ENCODE results near the gene GABBR2. TPM values are rescaled to one million over a fixed set of nuclear protein-coding genes. Genes with fewer than 3 reads are reported as not detected.

The GABBR2 gene
- total and polyA plus RNA-seq, 2 experiments from 2014 or later = 0.89 to 1.3 TPM

- Mint-ChIP-seq H3K4me1 (peaks cover 10% of the 10 kb centered on the region), H3K27me3 (ENCODE audit: insufficient read depth, low read depth, poor library complexity) (peaks cover 9% of the 10 kb centered on the region), H3K27ac (no peak overlapping the region), H3K4me3 (no peak overlapping the region), H3K36me3 (ENCODE audit: low read depth) (no peaks in the 10 kb centered on the region), H3K9me3 (no peaks in the 10 kb centered on the region)
- no peak overlapping the region for H2AFZ ChIP-seq
- no peaks in the 10 kb centered on the region for H3K36me3 ChIP-seq (ENCODE audit: insufficient read depth)
- TF ChIP-seq EZH2 (IDR thresholded peaks at IDR 0.05; ENCODE audit: low read depth, unreplicated experiment) = no peak
- 0 out of 2 replicates have a peak, but pooled peaks have one; percentile 32 for TF ChIP-seq ZNF462 (CRISPR knock-in tag; IDR thresholded peaks at IDR 0.05)
- H4K20me1 ChIP-seq (replicated peaks; ENCODE audit: insufficient read depth) = no peaks in the 10 kb centered on the region
- H3K4me1 ChIP-seq (ENCODE audit: insufficient read depth) = no peaks in the 10 kb centered on the region
- no peaks in the 10 kb centered on the region for H3K27me3 ChIP-seq (ENCODE audit: insufficient read depth)
- no peak overlapping the region for H3K4me3 ChIP-seq
- H3K4me2 ChIP-seq = no peak overlapping the region
- no peaks in the 10 kb centered on the region for H3K9me2 ChIP-seq (ENCODE audit: insufficient read depth)
- H3K27ac ChIP-seq (ENCODE audit: low read depth) = no peak overlapping the region
- ATAC-seq = peak; percentile 97
- H3F3A ChIP-seq (replicated peaks; ENCODE audit: low read depth) = no peaks in the 10 kb centered on the region
- H3K79me2 ChIP-seq (replicated peaks; ENCODE audit: insufficient read depth) = no peaks in the 10 kb centered on the region
- peak; percentile 66 for DNase-seq (ENCODE audit: low spot score)
These were observed 83.0 kb downstream of the GABBR2 start for GRCh38 chr9:98625728-98626127.

- Mint-ChIP-seq H3K27ac (no peak overlapping the region), H3K36me3 (ENCODE audit: low read depth) (no peaks in the 10 kb centered on the region), H3K4me3 (no peak overlapping the region), H3K4me1 (no peaks in the 10 kb centered on the region), H3K27me3 (ENCODE audit: insufficient read depth, low read depth, poor library complexity) (peaks cover 4% of the 10 kb centered on the region), H3K9me3 (no peaks in the 10 kb centered on the region)
- H3K9me2 ChIP-seq (ENCODE audit: insufficient read depth) = no peaks in the 10 kb centered on the region
- H2AFZ ChIP-seq = no peak overlapping the region
- H4K20me1 ChIP-seq (replicated peaks; ENCODE audit: insufficient read depth) = no peaks in the 10 kb centered on the region
- ATAC-seq = no peak
- H3K4me1 ChIP-seq (ENCODE audit: insufficient read depth) = no peaks in the 10 kb centered on the region
- no peaks in the 10 kb centered on the region for H3K79me2 ChIP-seq (replicated peaks; ENCODE audit: insufficient read depth)
- no peak overlapping the region for H3K4me2 ChIP-seq
- no peak overlapping the region for H3K27ac ChIP-seq (ENCODE audit: low read depth)
- no peak overlapping the region for H3K4me3 ChIP-seq
- no peak for DNase-seq (ENCODE audit: low spot score)
- H3K36me3 ChIP-seq (ENCODE audit: insufficient read depth) = no peaks in the 10 kb centered on the region
- no peaks in the 10 kb centered on the region for H3F3A ChIP-seq (replicated peaks; ENCODE audit: low read depth)
- no peaks in the 10 kb centered on the region for H3K27me3 ChIP-seq (ENCODE audit: insufficient read depth)
- TF ChIP-seq CTCF (conservative IDR thresholded peaks at IDR 0.05; ENCODE audit: low read depth in 2 of 2) = no peak
- no peak for TF ChIP-seq POLR2AphosphoS5 (IDR thresholded peaks at IDR 0.05; ENCODE audit: low read depth)
- no peak for TF ChIP-seq STAT1 (IDR thresholded peaks at IDR 0.05; ENCODE audit: unreplicated experiment)
These were observed 88.9 kb downstream of the GABBR2 start for GRCh38 chr9:98619788-98620187.

Measured in GM23338 (cell line).